ENCODE data around the gene UBE2G2. TPM values are rescaled to one million over a fixed set of nuclear protein-coding genes. Genes with fewer than 3 reads are reported as not detected.

Gene UBE2G2
- total and polyA plus RNA-seq, 10 donors, result 39.4 to 125 (median 84.5) TPM

DNA sequence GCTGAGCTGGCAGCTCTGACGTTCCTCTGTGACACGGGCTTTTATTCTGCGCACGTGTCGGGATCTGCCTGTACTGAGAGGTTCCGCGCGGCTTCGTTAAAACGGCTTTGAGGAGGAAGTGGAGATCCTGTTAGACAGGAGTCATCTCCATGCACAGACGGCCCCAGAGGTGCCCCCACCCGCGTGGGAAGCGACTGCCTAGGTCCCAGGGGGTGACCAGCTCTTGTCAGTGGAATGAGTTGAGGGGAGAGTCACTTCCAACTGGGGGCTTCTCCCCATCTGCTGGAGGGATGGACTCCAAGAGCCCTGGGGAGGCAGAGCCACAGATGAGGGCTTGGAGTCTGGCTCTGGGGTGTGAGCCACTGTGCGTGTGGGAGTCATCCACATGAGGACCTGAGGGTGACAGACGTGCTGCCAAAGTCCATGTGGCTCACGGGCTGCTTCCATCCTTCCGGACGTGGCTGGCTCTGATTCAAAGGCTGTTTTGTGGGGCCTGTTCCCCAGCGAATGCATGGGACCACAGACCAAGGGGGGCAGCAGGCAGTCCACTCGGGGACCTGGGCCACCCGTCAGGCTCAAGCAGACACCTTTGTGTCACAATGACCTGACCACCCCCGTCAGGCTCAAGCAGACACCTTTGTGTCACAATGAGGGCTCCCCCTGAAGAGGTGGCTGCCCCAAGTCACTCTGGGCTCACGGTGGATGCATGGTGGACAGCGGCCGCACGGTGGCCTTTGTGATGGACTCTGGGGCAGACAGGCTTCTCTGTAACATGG is 45.1 kb upstream of the UBE2G2 start:
- peaks cover 17 to 56% (median 24%) of the 10 kb centered on the region in 6 donors for H3K4me1 ChIP-seq
- intact Hi-C loops (cut with DNase I; ENCODE audit: low total_unique reads), result no loop called here
- WGBS, 5 donors, result 22 to 38% (median 32%) methylated on average over 20 to 27 of the region's 27 CpGs
- peak overlapping the region in 4 of 8 donors; percentile 18 to 61 (median 38) for H3K4me3 ChIP-seq
- H3K9me3 ChIP-seq, result no peaks in the 10 kb centered on the region
- TF ChIP-seq POLR2AphosphoS5 (IDR thresholded peaks at IDR 0.05) (peak in 1 of 3 donors; percentile 35), POLR2A (IDR thresholded peaks at IDR 0.05) (no peak)
- TF ChIP-seq, protein P1, sequence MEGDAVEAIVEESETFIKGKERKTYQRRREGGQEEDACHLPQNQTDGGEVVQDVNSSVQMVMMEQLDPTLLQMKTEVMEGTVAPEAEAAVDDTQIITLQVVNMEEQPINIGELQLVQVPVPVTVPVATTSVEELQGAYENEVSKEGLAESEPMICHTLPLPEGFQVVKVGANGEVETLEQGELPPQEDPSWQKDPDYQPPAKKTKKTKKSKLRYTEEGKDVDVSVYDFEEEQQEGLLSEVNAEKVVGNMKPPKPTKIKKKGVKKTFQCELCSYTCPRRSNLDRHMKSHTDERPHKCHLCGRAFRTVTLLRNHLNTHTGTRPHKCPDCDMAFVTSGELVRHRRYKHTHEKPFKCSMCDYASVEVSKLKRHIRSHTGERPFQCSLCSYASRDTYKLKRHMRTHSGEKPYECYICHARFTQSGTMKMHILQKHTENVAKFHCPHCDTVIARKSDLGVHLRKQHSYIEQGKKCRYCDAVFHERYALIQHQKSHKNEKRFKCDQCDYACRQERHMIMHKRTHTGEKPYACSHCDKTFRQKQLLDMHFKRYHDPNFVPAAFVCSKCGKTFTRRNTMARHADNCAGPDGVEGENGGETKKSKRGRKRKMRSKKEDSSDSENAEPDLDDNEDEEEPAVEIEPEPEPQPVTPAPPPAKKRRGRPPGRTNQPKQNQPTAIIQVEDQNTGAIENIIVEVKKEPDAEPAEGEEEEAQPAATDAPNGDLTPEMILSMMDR (IDR thresholded peaks at IDR 0.05 in 8 of 11, conservative IDR thresholded peaks at IDR 0.05 in 3 of 11), result no peak
- peak overlapping the region in 5 of 8 donors; percentile 36 to 63 (median 47) for H3K27ac ChIP-seq
- H3K27me3 ChIP-seq (replicated peaks in 1 of 7), result peaks cover 0 to 26% (median 0%) of the 10 kb centered on the region in 7 donors
- DNase-seq, result peak; percentile 87
- peaks cover 3 to 42% (median 32%) of the 10 kb centered on the region in 6 donors for H3K36me3 ChIP-seq

DNA sequence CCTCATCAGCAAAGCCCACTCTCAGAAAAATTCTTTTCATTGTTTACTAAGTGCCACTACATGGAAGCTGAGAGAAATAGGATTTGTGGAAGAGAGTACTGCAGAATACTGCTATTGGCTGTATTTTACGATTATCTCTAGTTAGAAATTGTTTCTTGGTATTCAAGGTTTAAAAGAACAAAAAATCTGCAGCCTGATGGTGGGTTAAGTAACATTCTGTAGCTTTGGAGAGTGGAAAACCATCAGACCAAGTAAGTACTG is 44.5 kb upstream of the UBE2G2 start:
- intact Hi-C loops (cut with DNase I; ENCODE audit: low total_unique reads), result no loop called here
- Histone ChIP-seq H3K4me1 (peaks cover 17 to 51% (median 23%) of the 10 kb centered on the region in 6 donors), H3K27ac (peak overlapping the region in 5 of 8 donors; percentile 36 to 63 (median 47)), H3K27me3 (replicated peaks in 1 of 7) (peaks cover 0 to 26% (median 0%) of the 10 kb centered on the region in 7 donors), H3K9me3 (no peaks in the 10 kb centered on the region), H3K4me3 (peak overlapping the region in 6 of 8 donors; percentile 18 to 61 (median 34)), H3K36me3 (peaks cover 3 to 36% (median 28%) of the 10 kb centered on the region in 6 donors)
- DNase-seq, result no peak
- TF ChIP-seq POLR2A (IDR thresholded peaks at IDR 0.05), result no peak
- TF ChIP-seq, protein P1 (IDR thresholded peaks at IDR 0.05 in 8 of 11, conservative IDR thresholded peaks at IDR 0.05 in 3 of 11), result peak in 1 of 11 experiments; percentile 4
- WGBS, 5 donors, result 4 to 11% (median 6%) methylated on average over 1 of the region's 1 CpG

DNA sequence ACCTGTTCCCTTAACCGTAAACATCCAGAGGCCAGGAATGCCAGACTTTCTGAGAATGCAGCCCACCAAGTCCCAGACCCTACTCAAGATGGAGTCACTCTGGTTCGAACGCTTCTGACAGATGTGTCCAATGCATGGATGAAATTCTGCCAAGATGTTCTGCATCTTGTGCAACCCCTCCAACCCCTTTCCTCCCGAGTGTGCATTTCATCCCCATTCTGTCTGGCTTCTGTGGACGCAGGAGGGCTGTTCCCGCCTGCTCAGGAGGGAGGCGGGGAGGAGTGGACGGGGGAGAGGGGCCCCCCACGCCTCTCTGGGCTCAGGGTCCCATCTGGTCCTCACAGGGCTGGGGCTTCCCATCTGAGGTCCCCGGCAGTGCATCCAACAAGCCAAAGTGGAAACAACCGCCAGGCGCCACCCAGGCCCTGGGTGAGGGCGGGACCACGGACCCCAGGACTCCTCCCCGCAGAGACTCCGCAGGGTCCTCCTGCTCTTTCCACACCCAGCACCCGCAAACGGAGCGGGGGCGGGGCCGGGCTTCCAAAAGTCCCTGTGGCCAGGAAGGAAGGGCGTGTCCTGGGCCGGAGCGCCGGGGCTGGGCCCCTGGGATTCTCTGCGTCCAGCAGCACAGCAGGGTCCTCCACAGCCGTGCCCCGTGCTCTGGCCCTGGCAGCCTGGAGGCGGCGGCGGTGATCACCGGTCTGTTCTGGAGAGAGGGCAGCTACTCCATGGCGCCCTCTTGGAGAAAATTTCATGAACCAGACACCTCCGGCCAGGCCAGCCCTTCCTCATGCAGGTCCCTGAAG is 44.0 kb upstream of the UBE2G2 start:
- H3K36me3 ChIP-seq, result peaks cover 0 to 31% (median 23%) of the 10 kb centered on the region in 6 donors
- peaks cover 17 to 48% (median 22%) of the 10 kb centered on the region in 6 donors for H3K4me1 ChIP-seq
- WGBS, 5 donors, result 7 to 14% (median 7%) methylated on average over 28 to 34 of the region's 34 CpGs
- H3K9me3 ChIP-seq, result no peaks in the 10 kb centered on the region
- peak overlapping the region in 5 of 8 donors; percentile 36 to 63 (median 47) for H3K27ac ChIP-seq
- peak overlapping the region; percentile 12 to 61 (median 25) for H3K4me3 ChIP-seq
- TF ChIP-seq POLR2AphosphoS5 (IDR thresholded peaks at IDR 0.05), result peak; percentile 51 to 83 (median 77)
- no peak for TF ChIP-seq POLR2A (IDR thresholded peaks at IDR 0.05)
- TF ChIP-seq, protein P1 (IDR thresholded peaks at IDR 0.05 in 8 of 11, conservative IDR thresholded peaks at IDR 0.05 in 3 of 11), result peak in 5 of 11 experiments; percentile 26 to 41 (median 34)
- peak; percentile 89 for DNase-seq
- intact Hi-C loops (cut with DNase I; ENCODE audit: low total_unique reads), result no loop called here
- peaks cover 0 to 26% (median 0%) of the 10 kb centered on the region in 7 donors for H3K27me3 ChIP-seq (replicated peaks in 1 of 7)

Data from spleen (tissue), 11 donors.